Measurements from ENCODE around the gene NPLOC4.

DNA sequence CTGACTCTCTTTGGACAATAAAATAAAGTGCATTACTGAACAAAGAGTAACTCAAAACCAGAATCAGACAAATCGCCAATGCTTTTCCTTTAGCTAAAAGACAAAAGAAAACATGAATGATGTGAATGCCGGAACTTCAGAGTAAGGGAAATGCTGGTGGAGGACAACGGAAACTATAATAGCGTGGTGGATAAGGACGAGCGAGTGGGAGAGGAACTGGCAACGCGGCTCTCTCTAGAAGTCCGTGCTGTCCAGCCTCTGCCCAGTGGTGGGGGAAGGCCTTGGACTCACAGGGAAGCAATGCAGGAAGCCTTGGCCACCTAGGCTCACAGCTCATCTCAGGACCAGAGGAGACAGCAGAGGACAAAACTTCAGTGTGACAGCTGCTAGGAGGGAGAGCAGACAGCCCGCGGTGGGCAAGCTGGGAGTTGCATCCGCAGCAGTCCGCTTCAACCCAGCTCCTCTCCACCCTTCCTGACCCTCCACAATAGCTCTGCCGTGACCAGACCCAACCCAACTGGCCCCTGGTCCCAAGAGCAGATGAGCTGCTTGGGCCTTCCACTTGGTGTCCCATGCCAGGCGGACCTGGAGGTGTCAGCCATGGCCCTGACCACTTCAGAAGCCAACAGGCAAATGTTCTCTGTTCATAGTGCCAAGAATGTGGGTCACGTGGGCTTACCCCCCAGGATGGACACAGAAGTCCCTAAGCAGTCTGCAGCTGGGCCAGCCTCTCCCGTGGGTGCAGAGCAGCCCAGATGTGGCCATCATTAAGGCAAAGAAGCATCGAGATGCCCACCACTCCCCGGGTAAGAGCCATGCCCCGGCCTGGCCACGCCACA lies 79.4 kb downstream of the NPLOC4 start:
- TF ChIP-seq, protein P1, sequence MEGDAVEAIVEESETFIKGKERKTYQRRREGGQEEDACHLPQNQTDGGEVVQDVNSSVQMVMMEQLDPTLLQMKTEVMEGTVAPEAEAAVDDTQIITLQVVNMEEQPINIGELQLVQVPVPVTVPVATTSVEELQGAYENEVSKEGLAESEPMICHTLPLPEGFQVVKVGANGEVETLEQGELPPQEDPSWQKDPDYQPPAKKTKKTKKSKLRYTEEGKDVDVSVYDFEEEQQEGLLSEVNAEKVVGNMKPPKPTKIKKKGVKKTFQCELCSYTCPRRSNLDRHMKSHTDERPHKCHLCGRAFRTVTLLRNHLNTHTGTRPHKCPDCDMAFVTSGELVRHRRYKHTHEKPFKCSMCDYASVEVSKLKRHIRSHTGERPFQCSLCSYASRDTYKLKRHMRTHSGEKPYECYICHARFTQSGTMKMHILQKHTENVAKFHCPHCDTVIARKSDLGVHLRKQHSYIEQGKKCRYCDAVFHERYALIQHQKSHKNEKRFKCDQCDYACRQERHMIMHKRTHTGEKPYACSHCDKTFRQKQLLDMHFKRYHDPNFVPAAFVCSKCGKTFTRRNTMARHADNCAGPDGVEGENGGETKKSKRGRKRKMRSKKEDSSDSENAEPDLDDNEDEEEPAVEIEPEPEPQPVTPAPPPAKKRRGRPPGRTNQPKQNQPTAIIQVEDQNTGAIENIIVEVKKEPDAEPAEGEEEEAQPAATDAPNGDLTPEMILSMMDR (IDR thresholded peaks at IDR 0.05): no peak
- TF ChIP-seq EZH2 (IDR thresholded peaks at IDR 0.05; ENCODE audit: borderline replicate concordance, insufficient read depth, low read depth, low read length, poor library complexity, severe bottlenecking): no peak
